Myocyte (in vitro differentiated cells): ENCODE results near the gene RIPPLY2. TPM values are rescaled to one million over a fixed set of nuclear protein-coding genes. Genes with fewer than 3 reads are reported as not detected.
A peak's percentile ranks its signal among the peaks of the same experiment; 100 is the strongest.
"Not testable (repeated sequence)": the region's sequence is repeated elsewhere in the genome, so short reads cannot be mapped to it uniquely, and the experiment has no call there.

ENCODE experiments used
- DNase-seq: peaks from one replicate; pipeline ENCODE4 v3.0.0-alpha.2; 2012; ENCODE audit warnings: low read depth
- polyA plus RNA-seq: library from polyadenylated mRNA; unstranded; fragments of >200 nt; gene quantifications from one replicate; pipeline ENCODE4 v1.2.1, GENCODE V29; 2012; ENCODE audit warnings: missing spikeins
- total RNA-seq: library from RNA; depleted of rRNA; stranded (reverse); fragments of >200 nt; gene quantifications from 2 replicates; pipeline ENCODE4 v1.2.3, GENCODE V29; 2014

RIPPLY2 gene
- total RNA-seq = not detected in 2 replicates
- polyA plus RNA-seq = not detected

- peak; percentile 14 for DNase-seq
Measured at GRCh38 chr6:83853178-83854000, at the start of gene RIPPLY2. Gene RIPPLY2 (plus strand): TSS chr6:83853360. CDS start chr6:83853417, 57 bp downstream.

GRCh38 chr6:83803492-83803891 lies 49.7 kb upstream of the RIPPLY2 start:
- not testable (repeated sequence) for DNase-seq

GRCh38 chr6:83804886-83805285 lies 48.3 kb upstream of the RIPPLY2 start:
- no peak for DNase-seq

GRCh38 chr6:83808005-83808404 lies 45.2 kb upstream of the RIPPLY2 start:
- DNase-seq = no peak

- no peak for DNase-seq
Measured at GRCh38 chr6:83808926-83809325, 44.2 kb upstream of the RIPPLY2 start.

- DNase-seq = no peak
Measured at GRCh38 chr6:83812595-83812994, 40.6 kb upstream of the RIPPLY2 start.

- peak; percentile 14 for DNase-seq
Measured at GRCh38 chr6:83815631-83816272, 37.4 kb upstream of the RIPPLY2 start.

GRCh38 chr6:83822629-83823169 lies 30.5 kb upstream of the RIPPLY2 start:
- DNase-seq = no peak

- no peak for DNase-seq
Measured at GRCh38 chr6:83824388-83824801, 28.8 kb upstream of the RIPPLY2 start.

- no peak for DNase-seq
Measured at GRCh38 chr6:83824831-83825230, 28.3 kb upstream of the RIPPLY2 start.

GRCh38 chr6:83827050-83827449 lies 26.1 kb upstream of the RIPPLY2 start:
- no peak for DNase-seq

GRCh38 chr6:83838727-83839126 lies 14.4 kb upstream of the RIPPLY2 start:
- peak; percentile 40 for DNase-seq

- DNase-seq = no peak
Measured at GRCh38 chr6:83844170-83844569, 9.0 kb upstream of the RIPPLY2 start.

GRCh38 chr6:83846291-83846690 lies 6.9 kb upstream of the RIPPLY2 start:
- no peak for DNase-seq

GRCh38 chr6:83847179-83847578 lies 6.0 kb upstream of the RIPPLY2 start:
- no peak for DNase-seq

- DNase-seq = no peak
Measured at GRCh38 chr6:83849127-83849526, 4.0 kb upstream of the RIPPLY2 start.

- no peak for DNase-seq
Measured at GRCh38 chr6:83849610-83850009, 3.5 kb upstream of the RIPPLY2 start.

- DNase-seq = no peak
Measured at GRCh38 chr6:83852528-83853177, 507 bp upstream of the RIPPLY2 start.

GRCh38 chr6:83854001-83854501 lies 891 bp downstream of the RIPPLY2 start:
- DNase-seq = no peak

GRCh38 chr6:83854766-83855165 lies 1.6 kb downstream of the RIPPLY2 start:
- no peak for DNase-seq
